ENCODE measurements around the gene MED12.
A peak's percentile ranks its signal among the peaks of the same experiment; 100 is the strongest.
"Not testable (repeated sequence)": the region's sequence is repeated elsewhere in the genome, so short reads cannot be mapped to it uniquely, and the experiment has no call there.

MED12 gene

DNA sequence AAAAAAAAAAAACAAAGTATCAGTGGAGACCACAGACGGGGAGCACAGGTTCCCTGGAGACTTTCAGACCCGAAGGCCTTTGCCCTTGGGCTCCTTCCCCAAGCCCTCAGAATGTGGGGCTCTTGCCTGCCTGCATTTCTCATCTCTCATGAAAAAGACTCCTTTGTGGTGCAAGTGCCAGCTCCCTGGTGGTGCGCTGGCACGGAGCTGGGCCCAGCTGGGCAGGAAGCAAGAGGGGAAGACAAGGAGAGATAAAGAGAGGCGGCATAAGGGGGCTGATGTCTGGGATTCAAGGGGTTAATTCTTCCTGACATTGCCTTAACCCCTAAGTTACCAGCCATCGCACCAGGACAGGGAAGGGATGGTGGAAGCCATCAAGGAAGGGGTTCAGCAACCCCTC lies 48.1 kb downstream of the MED12 start:
- no peak for DNase-seq

DNA sequence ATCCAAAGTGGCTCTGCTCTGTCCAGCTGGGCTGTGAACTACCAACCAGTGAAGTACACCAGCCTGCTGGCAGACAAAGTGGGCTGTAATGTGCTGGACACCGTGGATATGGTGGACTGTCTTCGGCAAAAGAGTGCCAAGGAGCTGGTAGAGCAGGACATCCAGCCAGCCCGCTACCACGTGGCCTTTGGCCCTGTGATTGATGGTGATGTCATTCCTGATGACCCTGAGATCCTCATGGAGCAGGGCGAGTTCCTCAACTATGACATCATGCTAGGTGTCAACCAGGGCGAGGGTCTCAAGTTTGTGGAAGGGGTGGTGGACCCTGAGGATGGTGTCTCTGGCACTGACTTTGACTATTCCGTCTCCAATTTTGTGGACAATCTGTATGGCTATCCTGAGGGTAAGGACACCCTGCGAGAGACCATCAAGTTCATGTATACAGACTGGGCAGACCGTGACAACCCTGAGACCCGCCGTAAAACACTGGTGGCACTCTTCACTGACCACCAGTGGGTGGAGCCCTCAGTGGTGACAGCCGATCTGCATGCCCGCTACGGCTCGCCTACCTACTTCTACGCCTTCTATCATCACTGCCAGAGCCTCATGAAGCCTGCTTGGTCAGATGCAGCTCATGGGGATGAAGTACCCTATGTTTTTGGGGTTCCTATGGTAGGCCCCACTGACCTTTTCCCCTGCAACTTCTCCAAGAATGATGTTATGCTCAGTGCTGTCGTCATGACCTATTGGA lies 48.8 kb downstream of the MED12 start:
- DNase-seq: no peak

DNA sequence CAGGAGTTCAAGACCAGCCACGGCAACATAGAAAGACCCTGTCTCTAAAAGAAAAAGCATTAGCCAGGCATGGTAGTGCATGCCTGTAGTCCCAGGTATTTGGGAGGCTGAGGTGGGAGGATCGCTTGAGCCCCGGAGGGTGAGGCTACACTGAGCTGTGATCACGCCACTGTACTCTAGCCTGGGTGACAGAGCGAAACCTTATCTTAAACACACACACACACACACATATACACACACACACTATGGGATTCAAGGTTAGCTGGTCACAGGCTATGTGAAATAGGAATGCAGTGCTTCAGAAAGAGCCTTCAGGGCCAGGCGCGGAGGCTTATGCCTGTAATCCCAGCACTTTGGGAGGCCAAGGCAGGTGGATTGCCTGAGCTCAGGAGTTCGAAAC lies 49.7 kb downstream of the MED12 start:
- DNase-seq: no peak

DNA sequence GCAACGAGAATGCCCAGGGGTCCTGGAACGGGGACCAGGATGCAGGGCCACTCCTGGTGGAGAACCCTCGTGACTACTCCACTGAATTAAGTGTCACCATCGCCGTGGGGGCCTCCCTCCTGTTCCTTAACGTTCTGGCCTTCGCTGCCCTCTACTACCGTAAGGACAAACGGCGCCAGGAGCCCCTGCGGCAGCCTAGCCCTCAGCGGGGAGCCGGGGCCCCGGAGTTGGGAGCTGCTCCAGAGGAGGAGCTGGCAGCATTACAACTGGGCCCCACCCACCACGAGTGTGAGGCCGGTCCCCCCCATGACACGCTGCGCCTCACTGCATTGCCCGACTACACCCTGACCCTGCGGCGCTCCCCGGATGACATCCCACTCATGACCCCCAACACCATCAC lies 51.2 kb downstream of the MED12 start:
- no peak for DNase-seq

DNA sequence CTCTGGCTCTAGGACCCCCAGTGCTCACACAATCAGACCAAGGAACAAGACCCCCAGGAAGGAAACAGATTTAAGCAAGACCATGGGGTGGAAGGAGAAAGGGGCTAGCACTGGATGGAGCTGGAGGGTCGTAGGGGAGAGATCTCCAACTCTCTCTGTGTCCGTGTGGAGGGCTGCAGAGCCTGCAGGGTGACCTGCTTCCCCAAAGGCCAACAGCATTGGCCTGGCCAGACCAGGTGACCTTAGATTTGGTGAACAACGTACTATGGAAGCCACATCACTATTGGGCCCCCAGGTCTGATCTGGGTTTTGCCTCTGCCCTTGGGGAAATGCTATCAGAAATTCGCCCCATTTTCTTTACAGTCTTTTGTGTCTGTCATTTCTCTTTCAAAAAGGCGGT lies 52.3 kb downstream of the MED12 start:
- DNase-seq: no peak

DNA sequence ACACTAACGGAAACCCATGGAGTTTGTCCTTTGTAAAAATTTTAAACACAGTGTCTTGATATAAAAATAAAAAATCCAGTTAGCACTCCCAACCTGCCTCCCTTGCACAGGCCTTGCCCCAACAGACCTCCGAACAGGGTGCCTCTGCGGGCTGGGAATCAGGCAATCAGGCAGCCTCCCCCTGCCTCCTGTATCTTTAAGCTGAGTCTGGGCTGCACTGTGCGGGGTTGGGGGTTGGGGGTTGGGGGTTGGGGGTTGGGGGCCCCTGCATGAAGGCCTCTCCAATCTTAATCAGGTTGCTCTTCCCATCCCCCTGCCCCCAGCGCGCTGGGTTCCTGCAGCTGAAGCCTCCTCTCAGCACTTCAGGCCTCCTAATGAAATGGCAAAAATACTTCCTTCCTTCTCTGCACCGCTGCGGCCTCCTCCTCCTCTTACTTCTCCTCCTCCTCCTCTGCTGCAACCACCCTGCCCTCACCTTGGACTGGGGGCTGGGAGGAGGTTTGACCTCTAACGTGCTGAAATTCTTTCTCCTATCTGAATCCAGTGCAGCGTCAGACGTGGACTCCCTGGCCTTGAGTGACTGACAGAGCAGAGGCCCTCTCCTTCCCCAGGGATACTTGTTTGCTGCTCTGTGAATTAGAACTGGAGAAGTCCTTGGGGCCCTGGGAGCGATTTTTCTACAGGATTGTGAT lies 52.9 kb downstream of the MED12 start:
- DNase-seq: no peak

DNA sequence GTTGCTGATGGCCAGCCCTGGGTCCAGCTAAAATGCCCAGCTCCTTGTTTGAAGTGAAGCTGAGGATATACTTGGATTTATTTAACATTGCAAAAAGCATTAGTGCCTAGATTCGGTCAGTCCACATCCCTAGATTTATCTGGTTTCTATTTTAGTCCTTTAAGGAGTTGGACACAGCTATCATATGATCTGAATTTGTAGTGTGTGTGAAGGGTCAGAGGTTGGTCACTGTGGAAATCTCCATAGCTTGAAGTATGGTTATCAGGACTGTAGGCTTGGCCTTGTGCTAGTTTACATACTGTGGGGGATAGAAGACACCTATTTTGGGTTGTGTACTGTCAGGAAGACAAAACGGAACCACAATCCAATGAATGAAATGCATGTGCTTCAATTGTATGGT lies 55.0 kb downstream of the MED12 start:
- no peak for DNase-seq

DNA sequence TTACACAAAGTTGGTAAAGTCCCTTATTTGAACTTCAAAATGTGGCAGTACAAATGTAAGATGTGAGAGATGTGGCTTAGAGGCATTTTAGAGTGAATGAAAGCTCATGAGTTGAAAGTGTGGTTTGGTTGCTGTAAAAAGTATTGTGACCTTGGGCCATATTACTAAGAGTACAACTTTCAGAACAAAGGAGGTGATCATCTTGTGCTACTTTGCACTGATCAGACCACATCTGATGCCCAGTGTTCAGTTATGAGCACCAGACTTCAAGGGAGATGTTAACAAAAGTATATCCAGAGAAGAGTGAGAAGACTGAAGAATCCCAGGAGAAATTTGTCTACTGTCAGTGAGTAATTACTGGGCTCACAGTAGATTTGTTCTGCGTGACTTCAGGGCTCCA lies 56.4 kb downstream of the MED12 start:
- DNase-seq: no peak

DNA sequence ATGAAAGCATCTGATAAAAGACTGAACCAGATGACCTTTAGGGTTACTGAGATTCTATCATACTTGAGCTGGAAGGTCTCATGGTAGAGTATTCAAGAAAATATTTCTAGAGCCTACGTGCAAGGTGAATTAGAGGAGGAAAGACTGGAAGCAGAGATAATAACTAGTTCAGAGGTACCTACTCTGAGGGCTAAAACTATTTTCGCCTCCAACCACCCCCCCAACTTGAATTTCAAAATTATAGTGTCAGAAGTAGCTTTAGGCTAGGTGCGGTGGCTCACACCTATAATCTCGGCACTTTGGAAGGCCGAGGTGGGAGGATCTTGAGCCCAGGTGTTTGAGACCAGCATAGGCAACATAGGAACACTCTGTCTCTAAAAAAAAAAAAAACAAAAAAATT lies 57.1 kb downstream of the MED12 start:
- no peak for DNase-seq

DNA sequence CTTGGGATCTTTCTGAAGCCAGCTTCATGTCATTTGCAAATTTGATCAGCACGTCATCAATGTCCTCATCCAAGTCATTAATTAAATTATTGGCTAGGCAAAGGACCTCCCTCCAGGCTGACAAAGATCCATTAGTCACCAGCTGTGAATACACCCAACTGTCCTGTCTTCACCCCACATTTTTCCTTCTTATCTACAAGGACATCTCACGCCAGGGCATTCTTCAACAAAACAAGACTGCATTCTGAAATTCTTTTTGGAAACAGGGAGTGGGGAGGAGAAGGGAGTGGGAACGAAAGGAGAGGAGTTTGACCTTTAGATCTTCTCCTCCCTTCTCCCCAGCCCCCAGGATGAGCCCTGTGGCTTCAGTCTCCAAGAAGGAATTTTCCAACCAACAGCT lies 58.9 kb downstream of the MED12 start:
- no peak for DNase-seq

DNA sequence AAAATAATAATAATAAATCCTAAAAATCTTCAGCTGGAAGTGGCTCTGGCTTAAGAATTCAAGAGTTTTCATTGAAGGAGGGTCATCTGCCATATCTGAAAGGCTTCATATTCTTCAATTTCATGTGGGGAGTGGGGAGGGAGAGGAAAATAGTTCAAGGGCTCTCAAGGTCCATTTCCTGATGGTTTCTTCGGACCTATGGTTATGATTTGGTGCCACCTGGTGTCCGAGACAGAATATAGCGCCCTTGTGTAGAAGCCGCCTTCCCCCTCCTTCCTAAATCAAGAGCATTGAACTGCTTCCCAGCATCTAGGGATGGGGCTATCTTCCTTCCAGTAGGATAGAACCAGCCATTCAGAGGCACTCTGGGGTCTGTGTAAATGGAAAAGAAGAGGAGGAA lies 60.5 kb downstream of the MED12 start:
- DNase-seq: peak; percentile 35

DNA sequence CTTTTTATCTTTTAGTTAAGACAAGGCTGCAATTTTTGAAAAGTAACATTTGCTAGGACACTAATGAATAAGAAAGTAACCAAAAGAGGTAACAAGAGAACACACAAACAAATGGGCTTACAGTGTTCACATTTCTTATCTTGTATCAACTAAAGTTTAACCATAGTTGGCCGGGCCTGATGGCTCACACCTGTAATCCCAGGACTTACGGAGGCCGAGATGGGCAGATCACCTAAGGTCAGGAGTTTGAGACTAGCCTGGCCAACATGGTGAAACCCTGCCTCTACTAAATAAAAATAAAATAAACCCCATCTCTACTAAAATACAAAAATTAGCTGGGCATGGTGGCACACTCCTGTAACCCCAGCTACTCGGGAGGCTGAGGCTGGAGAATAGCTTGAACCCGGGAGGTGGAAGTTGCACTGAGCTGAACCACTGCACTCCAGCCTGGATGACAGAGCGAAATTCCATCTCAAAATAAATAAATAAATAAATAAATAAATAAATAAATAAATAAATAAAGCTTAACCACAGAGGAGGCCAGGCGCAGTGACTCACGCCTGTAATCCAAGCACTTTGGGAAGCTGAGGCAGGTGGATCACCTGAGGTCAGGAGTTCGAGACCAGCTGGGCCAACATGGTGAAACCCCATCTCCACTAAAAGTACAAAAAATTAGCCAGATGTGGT lies 62.3 kb downstream of the MED12 start:
- not testable (repeated sequence) for DNase-seq

DNA sequence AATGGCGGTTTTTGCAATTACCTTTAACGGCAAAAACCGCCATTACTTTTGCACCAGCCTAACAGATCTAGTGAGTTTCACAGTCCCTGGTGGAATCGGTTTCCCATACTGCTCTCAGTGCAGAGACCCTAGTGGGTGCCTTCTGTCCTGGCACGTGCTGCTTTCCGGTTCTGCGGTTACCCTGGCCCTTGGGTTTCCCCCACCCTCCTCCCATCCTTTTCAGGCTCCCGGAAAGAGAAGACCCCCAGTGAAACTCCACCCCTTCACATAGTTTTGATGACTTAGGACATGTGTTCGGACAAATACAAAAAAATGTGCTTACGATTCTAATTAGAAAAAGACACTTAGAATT lies 63.1 kb downstream of the MED12 start:
- no peak for DNase-seq

DNA sequence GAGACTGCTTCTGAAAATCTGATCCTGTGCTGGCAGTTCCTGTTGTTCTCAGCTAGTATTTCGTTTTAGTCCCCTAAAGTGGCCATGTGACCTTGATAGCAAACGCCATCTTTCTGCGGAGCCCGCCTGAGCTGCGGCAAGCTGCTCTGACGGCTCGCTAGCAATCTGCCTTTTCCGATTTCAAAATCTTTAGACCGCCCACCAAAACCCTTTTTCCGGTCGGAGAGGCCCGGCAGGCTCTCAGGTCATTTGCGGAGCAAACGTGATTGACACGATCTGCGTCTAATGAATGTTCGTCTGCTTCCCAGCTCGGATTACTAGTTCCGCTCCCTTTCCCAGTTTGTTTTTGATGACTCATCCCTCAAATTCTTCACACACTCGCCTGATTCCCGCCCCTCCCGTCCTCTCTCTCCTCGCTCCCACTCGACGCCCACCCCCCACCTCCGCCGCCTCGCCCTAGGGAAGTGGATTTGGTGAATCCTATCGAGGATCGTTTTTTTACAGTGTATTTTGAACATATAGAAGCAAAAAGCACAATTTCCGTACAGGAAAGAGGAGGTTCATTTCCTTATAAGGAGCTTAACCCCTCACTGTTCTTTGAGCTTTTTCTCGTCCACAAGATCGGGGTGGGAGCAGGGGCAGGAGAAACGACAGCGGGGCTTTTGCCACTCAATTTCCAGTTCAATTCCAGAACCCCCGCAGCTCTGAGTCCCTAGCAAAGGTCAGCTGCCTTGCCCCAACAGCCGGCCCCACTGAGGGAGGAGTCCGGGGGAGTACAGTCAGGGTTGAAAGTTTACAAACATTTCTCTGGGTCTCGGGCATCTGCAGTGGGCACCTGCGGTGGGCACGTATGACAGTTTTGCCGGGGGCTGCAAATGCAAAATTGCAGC lies 63.8 kb downstream of the MED12 start:
- DNase-seq: peak; percentile 94

DNA sequence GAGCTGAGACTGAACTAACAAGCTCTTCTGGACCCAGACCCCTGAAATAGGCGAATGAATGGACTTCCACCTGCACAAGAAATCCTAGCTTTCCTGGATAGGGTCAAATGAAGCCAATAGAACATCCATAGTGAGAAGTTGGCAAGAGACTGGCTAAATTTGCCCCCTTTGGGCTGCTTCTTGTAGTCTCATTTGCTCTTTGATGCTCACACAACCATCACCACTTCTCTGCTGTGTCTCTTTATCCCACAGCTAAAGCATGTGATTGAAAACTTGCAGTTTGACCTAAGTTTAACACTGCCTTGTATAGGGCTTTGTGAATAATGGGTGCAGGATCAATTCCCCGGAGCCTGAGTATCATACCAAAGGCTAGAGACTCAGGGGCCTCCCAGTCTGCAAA lies 64.5 kb downstream of the MED12 start:
- DNase-seq: no peak

DNA sequence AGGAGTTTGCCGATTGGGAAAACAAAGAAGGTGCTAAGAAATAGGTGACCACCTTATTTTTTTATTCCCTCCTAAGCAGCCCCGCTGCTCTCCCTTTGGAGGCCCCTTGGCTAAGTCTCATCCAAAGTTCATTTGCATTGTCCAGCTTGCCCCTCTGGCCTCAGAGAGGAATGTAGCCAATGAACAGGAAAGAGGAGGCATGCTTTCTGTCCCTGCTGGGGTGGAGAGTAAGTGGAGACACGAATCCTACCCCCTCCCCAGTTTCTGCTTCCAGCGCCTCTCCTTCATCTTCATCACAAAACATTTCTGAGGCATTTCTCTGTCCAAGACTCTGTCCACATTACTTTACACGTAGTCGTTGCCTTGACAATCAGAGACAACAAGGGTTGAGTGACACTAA lies 64.9 kb downstream of the MED12 start:
- DNase-seq: no peak

DNA sequence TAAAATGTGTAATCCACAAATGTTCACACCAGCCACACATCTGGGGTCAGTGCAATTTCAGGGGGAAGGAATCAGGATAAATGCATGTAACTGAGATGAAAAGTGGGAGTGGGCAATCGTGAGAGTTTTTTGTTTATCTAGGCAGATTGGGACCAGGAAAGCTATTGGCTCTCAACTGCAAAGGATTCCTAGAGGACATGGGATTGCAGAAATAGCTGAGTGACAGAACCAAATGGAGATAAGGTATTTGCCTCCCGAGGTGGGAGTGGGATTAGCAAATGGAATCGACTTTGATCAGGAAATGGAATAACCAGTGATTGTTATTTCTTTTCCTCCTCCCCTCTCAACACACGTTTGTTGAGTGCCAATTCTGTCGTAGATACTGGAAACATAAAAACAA lies 65.7 kb downstream of the MED12 start:
- no peak for DNase-seq

DNA sequence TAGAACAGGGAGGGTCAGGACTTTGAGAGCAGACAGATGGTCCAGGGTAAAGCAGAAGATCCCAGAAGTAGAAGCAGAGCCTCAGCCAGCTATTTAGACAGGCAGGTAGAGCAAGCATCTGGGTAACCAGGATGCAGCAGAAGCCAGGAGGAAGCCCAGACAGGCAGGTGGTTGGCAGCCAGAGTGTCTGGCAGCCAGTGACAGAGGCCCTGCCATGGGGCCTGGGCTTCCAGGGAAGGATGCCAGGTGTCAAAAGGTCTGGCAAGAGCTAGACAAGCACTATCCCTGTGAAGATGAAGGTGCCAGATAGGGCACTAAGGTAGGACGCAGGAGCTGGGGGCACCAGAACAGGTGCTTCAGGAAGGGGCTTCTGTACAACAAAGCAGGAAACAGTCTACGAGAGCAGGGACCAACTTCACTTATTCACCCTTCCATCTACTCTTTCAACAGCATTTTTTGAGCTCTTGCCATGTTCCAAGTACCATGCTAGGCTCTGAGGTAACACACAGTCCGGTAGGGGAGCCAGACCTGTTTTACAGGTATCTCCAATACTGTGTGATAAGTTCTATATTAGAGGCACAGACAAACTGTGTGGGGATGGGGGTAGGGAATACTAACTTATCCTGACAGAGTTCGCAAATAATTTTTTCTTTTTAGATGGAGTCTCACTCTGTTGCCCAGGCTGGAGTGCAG lies 66.6 kb downstream of the MED12 start:
- DNase-seq: no peak

DNA sequence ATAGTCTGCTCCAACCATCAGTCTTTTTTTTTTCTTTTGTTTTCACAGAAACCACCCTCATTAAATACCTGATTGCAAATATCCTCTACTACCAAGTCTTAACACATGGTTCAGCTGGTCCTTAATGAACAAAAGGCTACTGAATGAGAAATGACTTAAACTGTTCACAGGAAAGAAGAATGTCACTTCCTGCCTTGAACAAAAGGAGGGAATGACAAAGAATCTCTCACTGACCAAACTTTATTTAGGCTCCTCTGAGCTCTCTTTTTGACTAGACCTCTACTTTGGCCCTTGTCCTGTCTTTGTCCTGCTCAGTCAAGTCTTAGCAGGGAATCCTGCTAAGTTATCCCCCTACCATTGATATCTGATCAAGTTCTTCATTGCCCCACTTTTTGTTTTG lies 72.9 kb downstream of the MED12 start:
- DNase-seq: no peak

Data from HCEC 1CT (cell line).